K562 (cell line): ENCODE results near the gene SRRM5. TPM values are rescaled to one million over a fixed set of nuclear protein-coding genes. Genes with fewer than 3 reads are reported as not detected.

Source experiments
- EP400 ChIP-seq: fragments of 450-650 bp; IDR thresholded peaks from 2 replicates; pipeline ENCODE4 v1.6.1; 2017; ENCODE audit warnings: antibody characterized with exemption, mild to moderate bottlenecking, moderate library complexity
- EWSR1 ChIP-seq: fragments of 450-650 bp; IDR thresholded peaks from 2 replicates; pipeline ENCODE4 v1.6.1; 2018; ENCODE audit warnings: borderline replicate concordance, mild to moderate bottlenecking, low read depth, moderate library complexity; ENCODE audit not compliant: partially characterized antibody
- FOXJ3 ChIP-seq: sonication (generic); formaldehyde crosslinking; IDR thresholded peaks from 2 replicates; pipeline ENCODE4 v1.4.0; 2020; ENCODE audit warnings: mild to moderate bottlenecking, missing genetic modification reagents
- GTF3C2 ChIP-seq: IDR thresholded peaks from 3 replicates; pipeline ENCODE4 v1.6.1; 2011; ENCODE audit warnings: borderline replicate concordance, mild to moderate bottlenecking, moderate library complexity; ENCODE audit not compliant: insufficient read length; ENCODE audit errors: extremely low read depth
- HDGF ChIP-seq: fragments of 450-650 bp; IDR thresholded peaks from 2 replicates; pipeline ENCODE4 v1.6.1; 2016
- HSF4 ChIP-seq: fragments of 250-450 bp; sonication (Bioruptor Pico); IDR thresholded peaks from 2 replicates; pipeline ENCODE4 v2.1.2; 2022; ENCODE audit warnings: mild to moderate bottlenecking, moderate library complexity, borderline replicate concordance
- KAT7 ChIP-seq: sonication (generic); formaldehyde crosslinking; IDR thresholded peaks from 2 replicates; pipeline ENCODE4 v1.8.0; 2022; ENCODE audit warnings: missing genetic modification reagents, mild to moderate bottlenecking, borderline replicate concordance
- KHSRP ChIP-seq: fragments of 450-650 bp; IDR thresholded peaks from 2 replicates; pipeline ENCODE4 v1.6.1; 2017
- KLF6 ChIP-seq: fragments of 250-450 bp; sonication (Bioruptor Pico); IDR thresholded peaks from 2 replicates; pipeline ENCODE4 v1.4.0; 2020; ENCODE audit warnings: mild to moderate bottlenecking, moderate library complexity, borderline replicate concordance
- MXI1 ChIP-seq: IDR thresholded peaks from 2 replicates; pipeline ENCODE4 v1.6.1; 2011; ENCODE audit warnings: low read depth, mild to moderate bottlenecking, improper control_type of control experiment, low read length
- NBN ChIP-seq: fragments of 450-650 bp; IDR thresholded peaks from 2 replicates; pipeline ENCODE4 v1.6.1; 2016; ENCODE audit warnings: low read depth, mild to moderate bottlenecking
- NCOA4 ChIP-seq: fragments of 450-650 bp; IDR thresholded peaks from 2 replicates; pipeline ENCODE4 v1.6.1; 2018; ENCODE audit warnings: mild to moderate bottlenecking; ENCODE audit not compliant: partially characterized antibody
- POLR2AphosphoS5 ChIP-seq: IDR thresholded peaks from 2 replicates; pipeline ENCODE4 v1.6.1; 2011; ENCODE audit warnings: mild to moderate bottlenecking, low read depth, low read length, moderate library complexity; ENCODE audit not compliant: control insufficient read depth, insufficient read depth
- SMC3 ChIP-seq: conservative IDR thresholded peaks from 2 replicates; pipeline ENCODE4 v1.6.1; 2011; ENCODE audit warnings: low read depth, low read length, improper control_type of control experiment; ENCODE audit not compliant: insufficient read depth
- STAG1 ChIP-seq: sonication (generic); formaldehyde crosslinking; IDR thresholded peaks from 2 replicates; pipeline ENCODE4 v1.5.0; 2020; ENCODE audit warnings: missing genetic modification reagents, borderline replicate concordance
- TCFL5 ChIP-seq: fragments of 250-450 bp; sonication (Bioruptor Pico); conservative IDR thresholded peaks from 2 replicates; pipeline ENCODE4 v1.6.1; 2021; ENCODE audit warnings: mild to moderate bottlenecking, moderate library complexity, matching md5 sums
- ZBTB7A ChIP-seq: IDR thresholded peaks from 2 replicates; pipeline ENCODE4 v1.6.1; 2011; ENCODE audit warnings: low read depth, mild to moderate bottlenecking, low read length, moderate library complexity, borderline replicate concordance; ENCODE audit not compliant: control insufficient read depth
- ZNF23 ChIP-seq: fragments of 250-450 bp; sonication (Bioruptor Pico); IDR thresholded peaks from 2 replicates; pipeline ENCODE4 v1.4.0; 2020; ENCODE audit warnings: mild to moderate bottlenecking
- ZNF311 ChIP-seq: fragments of 250-450 bp; sonication (Bioruptor Pico); IDR thresholded peaks from 2 replicates; pipeline ENCODE4 v1.4.0; 2020; ENCODE audit warnings: mild to moderate bottlenecking, moderate library complexity
- polyA plus RNA-seq, 8 experiments: library from polyadenylated mRNA; depleted of rRNA in 4 of 8; stranded (reverse) in 5 of 8; unstranded in 3 of 8; fragments of >200 nt; fragmentation: Nextera tagmentation in 2 of 8; fragmentation: Illumina TruSeq in 1 of 8; extraction: Ambion mirVana in 2 of 8; extraction: Trizol in 1 of 8; gene quantifications; 2 replicates each; pipeline versions ENCODE4 v1.2.1 to v1.2.3, GENCODE V29; 2011 to 2014; ENCODE audit warnings: inconsistent platforms in 1 of 8, missing spikeins in 1 of 8
- total RNA-seq, 7 experiments: library from RNA; depleted of rRNA in 6 of 7; stranded (reverse); fragments of >200 nt in 6 of 7; fragmentation: Illumina TruSeq in 2 of 7; extraction: Trizol in 2 of 7; gene quantifications; 2 replicates each; pipeline versions ENCODE4 v1.2.1 to v1.2.3, GENCODE V29; 2011 to 2021; ENCODE audit warnings: low replicate concordance in 1 of 7
- TF ChIP-seq, protein P1 (sequence below): fragments of 450-650 bp; IDR thresholded peaks from 2 replicates; pipeline ENCODE4 v1.6.1; 2017; ENCODE audit warnings: antibody characterized with exemption
- TF ChIP-seq, protein P2 (sequence below): sonication (generic); formaldehyde crosslinking; IDR thresholded peaks from 2 replicates; pipeline ENCODE4 v1.8.1; 2023; ENCODE audit warnings: mild to moderate bottlenecking, missing genetic modification reagents

SRRM5 gene
- total and polyA plus RNA-seq, 9 of the 15 experiments (the other 6 are each of a cell fraction or from before 2014, with no cell fraction given) = 0.09 to 0.45 (median 0.18) TPM; not detected in 2

DNA sequence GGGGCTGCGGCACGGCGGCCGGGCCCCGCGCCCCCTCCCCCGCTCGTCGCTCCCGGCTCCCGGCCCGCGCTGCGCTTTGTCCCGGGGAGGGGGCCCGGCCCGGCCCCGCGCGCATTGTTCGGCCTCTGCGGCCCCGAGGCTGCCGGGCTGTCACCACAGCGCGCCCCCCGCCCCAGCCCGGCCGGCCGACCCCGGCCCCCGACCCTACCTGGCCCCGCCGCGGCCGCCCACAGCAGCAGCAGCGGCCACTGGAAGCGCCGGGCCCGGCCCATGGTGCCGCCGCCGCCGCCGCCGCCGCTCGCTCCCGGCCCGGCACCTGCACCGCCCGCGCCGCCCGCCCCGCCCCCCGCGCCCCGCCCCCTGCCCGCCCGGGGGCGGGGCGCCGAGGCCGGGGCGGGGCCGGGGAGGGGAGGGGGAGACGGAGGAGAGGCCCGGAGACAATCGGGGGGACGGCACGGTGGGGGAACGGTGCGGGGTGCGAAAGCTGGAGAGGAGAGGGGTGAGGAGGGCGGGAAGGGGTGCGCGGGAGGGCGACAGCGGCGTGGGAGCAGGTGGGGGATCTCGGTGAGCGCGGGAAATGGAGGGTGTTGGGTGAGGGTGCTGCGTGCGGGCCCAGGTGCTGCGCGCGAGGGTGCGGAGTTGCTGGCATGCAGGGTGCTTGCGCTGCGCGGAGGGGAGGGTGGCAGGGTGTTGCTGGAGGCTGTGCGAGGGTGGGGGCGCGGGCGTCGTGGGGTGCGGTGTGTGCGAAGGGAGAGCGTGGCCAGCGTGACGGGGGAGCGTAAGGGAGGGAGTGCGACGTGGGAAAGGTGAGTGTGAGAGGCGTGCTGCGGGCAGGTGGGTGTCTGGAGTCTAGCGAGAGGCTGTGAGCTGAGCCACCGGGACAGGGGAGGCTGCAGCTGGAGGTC, 27.9 kb downstream of the SRRM5 start, which contains the start of gene CADM4 (continued):
- no peak for TF ChIP-seq GTF3C2
- TF ChIP-seq ZNF311 = no peak
- TF ChIP-seq NCOA4 = no peak
- no peak for TF ChIP-seq KLF6 (CRISPR knock-in tag)
- TF ChIP-seq STAG1 (CRISPR knock-in tag) = peak; percentile 24; the same call in 1 of the 2 replicates
- TF ChIP-seq, protein P1, sequence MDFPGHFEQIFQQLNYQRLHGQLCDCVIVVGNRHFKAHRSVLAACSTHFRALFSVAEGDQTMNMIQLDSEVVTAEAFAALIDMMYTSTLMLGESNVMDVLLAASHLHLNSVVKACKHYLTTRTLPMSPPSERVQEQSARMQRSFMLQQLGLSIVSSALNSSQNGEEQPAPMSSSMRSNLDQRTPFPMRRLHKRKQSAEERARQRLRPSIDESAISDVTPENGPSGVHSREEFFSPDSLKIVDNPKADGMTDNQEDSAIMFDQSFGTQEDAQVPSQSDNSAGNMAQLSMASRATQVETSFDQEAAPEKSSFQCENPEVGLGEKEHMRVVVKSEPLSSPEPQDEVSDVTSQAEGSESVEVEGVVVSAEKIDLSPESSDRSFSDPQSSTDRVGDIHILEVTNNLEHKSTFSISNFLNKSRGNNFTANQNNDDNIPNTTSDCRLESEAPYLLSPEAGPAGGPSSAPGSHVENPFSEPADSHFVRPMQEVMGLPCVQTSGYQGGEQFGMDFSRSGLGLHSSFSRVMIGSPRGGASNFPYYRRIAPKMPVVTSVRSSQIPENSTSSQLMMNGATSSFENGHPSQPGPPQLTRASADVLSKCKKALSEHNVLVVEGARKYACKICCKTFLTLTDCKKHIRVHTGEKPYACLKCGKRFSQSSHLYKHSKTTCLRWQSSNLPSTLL = no peak
- no peak for TF ChIP-seq HDGF
- TF ChIP-seq, protein P2, sequence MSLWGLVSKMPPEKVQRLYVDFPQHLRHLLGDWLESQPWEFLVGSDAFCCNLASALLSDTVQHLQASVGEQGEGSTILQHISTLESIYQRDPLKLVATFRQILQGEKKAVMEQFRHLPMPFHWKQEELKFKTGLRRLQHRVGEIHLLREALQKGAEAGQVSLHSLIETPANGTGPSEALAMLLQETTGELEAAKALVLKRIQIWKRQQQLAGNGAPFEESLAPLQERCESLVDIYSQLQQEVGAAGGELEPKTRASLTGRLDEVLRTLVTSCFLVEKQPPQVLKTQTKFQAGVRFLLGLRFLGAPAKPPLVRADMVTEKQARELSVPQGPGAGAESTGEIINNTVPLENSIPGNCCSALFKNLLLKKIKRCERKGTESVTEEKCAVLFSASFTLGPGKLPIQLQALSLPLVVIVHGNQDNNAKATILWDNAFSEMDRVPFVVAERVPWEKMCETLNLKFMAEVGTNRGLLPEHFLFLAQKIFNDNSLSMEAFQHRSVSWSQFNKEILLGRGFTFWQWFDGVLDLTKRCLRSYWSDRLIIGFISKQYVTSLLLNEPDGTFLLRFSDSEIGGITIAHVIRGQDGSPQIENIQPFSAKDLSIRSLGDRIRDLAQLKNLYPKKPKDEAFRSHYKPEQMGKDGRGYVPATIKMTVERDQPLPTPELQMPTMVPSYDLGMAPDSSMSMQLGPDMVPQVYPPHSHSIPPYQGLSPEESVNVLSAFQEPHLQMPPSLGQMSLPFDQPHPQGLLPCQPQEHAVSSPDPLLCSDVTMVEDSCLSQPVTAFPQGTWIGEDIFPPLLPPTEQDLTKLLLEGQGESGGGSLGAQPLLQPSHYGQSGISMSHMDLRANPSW (CRISPR knock-in tag) = no peak
- no peak for TF ChIP-seq EP400
- TF ChIP-seq TCFL5 (CRISPR knock-in tag) = no peak
- TF ChIP-seq POLR2AphosphoS5 = no peak
- no peak for TF ChIP-seq HSF4
- no peak for TF ChIP-seq SMC3
- TF ChIP-seq FOXJ3 (CRISPR knock-in tag) = no peak
- no peak for TF ChIP-seq MXI1
- TF ChIP-seq ZBTB7A = peak; percentile 9; the same call in 1 of the 2 replicates
- no peak for TF ChIP-seq NBN
- no peak for TF ChIP-seq EWSR1
- no peak for TF ChIP-seq KAT7 (CRISPR knock-in tag)
- TF ChIP-seq KHSRP = no peak
- TF ChIP-seq ZNF23 (CRISPR knock-in tag) = no peak
